HPDE6-E6E7 (cell line): ENCODE measurements around the gene MLEC.

Experiments
- DNase-seq: peaks from one replicate; pipeline ENCODE4 v3.0.0; 2011; ENCODE audit warnings: missing footprints; ENCODE audit errors: extremely low spot score

MLEC gene

DNA sequence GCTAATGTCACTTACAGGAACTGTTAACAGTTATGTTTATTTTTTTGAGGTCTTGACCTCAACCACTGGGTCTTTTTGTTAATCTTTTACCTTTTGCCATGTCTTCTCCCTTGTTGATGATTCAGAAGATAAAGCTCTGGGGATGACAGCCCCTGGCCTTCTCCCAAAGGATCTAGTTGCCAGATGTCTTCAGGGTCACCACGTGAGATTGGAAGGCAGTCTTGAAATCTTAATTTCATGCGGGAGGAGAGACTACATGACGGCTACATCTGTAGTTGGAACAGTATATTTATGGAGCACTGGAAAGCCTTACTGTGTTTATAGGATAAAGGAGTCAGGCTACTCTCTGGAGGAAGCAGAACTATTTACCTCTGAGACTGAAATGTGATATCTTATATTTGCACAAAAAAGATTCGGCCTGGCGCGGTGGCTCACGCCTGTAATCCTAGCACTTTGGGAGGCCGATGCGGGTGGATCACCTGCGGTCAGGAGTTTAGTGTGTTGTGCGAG, 5.6 kb downstream of the MLEC start:
- no peak for DNase-seq

DNA sequence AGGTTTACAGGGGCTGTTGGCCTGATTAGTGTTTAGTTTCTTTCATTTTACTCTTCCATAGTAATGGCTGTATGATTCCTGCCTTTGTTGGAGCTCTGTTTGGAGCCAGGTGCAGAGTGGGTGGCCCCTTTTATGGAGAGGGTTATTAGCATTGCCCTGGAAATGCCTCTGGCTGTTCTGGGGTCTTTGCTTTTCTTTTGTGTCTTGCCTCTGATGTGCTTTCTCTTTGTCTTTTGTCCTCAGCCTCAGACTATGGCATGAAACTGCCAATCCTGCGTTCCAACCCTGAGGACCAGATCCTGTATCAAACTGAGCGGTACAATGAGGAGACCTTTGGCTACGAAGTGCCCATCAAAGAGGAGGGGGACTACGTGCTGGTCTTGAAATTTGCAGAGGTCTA, 6.9 kb downstream of the MLEC start:
- no peak for DNase-seq

DNA sequence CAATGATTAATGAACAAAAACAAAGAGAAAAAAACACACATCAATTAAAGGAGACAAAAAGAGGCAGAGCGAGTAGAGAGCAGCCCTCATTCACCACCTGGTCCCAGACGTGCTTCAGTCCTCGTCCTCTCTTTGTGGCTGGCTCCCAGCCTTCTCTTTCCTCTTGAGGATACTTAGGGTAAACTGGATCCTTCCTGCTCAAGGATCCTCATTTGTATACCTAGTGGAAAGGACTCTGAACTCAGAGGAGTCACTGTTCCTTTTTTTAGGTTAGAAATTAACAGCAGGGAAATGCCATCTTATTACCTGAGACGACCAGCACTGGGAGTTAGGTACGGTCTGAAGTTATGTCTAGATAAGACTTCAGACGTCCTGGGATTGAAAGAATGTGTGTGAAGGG, 9.7 kb downstream of the MLEC start:
- no peak for DNase-seq

DNA sequence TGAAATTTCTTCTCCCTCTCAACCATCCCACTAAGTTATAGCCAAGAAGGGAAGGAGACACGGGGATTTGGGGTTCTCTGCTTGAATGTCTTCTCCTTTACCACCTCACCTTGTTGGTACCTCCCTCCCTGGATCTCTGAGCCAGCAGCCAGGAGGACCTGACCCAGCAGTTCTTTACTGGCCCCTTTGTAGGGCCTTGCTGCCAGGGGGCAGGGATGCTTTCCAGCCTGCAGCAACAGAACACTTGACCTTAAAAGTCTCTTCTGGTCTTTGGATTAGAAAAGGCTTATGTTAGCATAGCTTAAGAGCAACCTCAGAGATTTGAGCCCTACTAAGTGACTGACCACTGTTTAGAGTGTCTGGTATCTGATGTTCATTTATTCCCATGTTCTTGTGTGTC, 10.4 kb downstream of the MLEC start:
- no peak for DNase-seq

DNA sequence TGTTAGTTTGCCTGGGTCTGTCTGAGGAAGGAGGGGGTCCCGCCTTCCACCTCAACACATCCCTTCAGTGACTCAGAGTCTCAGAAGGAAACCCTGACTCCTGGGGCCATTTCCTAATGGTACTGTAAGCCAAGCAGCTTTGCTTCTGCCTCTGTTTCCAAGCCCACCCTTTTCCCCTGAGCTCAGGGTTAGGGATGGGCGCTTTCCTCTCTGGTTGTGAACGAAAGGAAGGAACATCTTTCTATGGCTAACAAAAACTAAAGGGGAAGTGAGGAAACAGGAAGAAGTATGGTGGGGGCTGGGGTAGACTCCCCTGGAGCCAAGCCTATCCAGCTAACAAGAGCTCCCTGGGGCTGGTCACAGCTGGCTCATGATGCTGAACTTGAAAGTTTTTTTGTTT, 11.7 kb downstream of the MLEC start:
- no peak for DNase-seq

DNA sequence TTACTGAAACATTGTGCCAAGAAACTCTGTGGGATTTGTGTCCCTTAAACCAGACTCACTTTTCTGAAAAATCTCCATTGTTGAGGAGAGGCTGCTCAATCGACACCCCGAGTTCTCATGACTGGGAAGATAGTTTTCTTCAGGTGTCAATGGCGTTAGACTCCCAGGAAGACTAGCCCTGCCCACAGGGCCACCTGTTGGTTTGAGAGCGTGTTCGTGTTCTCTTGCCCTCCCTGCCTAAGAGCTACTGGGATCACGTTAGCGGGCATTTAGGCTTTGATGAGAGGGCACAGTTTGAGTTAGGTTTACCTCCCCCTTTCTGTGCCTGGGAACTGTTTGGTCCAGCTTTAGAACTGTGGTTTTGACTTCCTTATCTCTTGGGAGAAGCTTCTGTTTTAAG, 12.6 kb downstream of the MLEC start:
- no peak for DNase-seq

DNA sequence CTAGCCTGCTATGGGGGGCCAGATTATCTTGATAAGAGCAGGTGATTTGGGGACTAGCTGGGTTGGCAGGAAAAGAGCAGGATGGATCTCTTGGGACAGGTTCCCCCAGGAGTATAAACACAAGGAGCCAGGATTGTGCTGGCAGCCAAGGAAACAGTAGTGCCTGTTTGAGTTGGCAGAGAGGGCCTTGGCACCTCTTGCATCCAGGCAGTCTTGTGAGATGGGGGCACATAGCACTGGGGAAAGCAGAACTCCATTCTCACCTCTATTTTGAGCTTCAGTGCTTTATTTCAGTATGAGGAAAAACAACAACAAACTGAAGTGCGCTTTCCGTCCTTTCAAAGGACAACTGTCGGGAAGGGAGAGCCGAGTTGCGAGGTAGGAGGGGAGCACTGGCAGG, 13.9 kb downstream of the MLEC start:
- DNase-seq: no peak

DNA sequence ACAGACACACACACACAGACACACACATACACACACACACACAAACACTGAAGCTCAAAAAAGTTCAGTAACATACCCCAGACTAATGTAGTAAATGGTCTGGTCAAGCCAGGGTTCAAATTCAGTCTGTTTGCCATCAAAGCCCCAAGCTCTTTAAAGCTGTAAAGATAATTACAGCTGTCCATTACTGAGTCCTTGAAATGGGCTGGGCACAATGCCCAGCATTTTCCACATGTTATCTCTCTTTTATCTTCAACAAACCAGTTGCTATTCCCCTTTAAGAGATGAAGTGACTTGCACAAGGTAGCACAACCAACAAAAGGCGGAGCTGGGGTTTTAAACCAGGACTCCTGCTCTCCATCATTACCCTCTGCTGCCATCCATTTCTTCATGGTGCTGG, 15.7 kb downstream of the MLEC start:
- no peak for DNase-seq

DNA sequence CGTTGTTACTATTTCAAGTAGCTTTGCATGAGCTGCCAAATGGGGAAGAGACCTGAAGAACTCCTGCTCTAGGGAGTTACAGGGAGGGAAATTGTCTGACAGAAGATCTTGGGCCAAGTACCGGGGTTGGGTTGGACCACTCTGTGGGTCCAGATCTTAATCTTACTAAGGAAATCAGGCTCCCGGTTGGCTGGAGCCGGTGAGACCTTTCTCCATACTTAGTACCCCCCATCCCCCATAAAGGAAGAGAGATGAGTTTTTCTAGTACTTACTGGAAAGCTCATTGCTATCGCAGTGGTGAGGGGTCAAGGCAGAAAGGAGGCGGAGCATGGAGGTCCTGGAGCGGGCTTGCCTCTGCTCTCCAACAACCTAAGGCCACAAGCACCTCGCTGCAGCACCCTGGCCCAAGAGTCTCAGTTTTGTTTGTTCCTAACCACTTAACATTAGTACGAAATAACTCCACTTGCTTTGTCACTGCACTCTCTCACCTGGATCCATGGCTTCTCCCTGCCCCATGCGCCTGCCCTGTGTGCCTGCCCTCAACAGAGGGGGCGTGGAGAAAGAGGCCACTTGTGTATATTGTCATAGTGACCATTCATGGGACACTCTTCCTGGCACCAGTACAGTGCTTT, 16.5 kb downstream of the MLEC start:
- no peak for DNase-seq

DNA sequence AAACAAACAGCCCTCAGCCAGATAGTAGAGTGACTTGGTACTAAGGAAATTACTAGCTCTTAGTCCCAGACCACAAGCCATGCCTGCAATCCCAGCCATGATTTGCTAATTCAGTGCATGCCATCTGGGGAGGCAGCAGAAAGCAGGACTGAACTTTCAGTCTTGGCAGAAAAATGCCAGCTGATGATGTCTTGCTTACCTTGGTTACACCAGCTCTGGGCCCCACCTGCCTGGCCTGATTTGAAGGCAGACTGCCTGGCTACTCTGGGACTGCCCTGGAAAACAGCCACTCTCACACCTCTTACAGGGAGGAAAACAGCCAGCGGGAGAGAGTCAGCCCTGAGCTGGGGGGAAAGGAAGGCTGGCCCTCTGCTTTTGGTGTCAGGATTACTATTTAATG, 18.7 kb downstream of the MLEC start:
- DNase-seq: no peak

DNA sequence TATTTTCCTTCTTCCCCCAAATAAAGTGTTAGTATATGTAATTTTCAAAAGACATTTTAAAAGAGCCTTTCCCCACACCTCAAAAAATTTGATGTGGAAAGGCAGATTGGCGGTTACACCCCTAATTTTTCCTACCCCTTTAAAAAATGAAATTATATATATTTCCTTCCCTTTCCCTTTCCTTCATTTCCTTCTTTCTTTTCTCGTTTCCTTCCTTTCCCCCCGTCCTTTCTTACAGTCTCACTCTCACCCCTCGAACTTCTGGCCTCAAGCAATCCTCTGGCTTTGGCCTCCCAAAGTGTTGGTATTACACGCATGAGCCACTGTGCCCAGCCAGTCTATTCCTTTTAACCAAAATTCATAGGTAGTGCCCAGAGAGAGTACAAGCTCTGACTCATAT, 19.1 kb downstream of the MLEC start:
- DNase-seq: no peak

DNA sequence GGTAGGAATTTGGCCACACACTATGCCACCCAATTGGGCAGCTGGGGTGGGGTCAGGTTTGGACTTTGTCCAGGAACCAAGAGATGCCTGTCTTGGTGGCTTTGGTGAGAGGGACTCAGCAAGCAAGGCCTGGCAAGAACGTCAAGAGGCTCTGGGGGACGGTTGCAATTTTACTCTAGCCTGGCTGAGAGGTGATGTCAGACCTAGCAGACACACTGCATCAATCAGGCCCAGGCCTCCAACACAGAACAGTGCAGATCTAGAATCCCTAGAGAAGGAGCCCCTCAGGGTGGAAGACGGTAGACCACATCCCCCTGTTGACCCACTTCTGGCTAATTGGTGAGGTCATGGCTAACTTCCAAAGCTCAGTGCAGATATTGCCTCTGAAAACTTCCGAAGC, 21.7 kb downstream of the MLEC start:
- no peak for DNase-seq

DNA sequence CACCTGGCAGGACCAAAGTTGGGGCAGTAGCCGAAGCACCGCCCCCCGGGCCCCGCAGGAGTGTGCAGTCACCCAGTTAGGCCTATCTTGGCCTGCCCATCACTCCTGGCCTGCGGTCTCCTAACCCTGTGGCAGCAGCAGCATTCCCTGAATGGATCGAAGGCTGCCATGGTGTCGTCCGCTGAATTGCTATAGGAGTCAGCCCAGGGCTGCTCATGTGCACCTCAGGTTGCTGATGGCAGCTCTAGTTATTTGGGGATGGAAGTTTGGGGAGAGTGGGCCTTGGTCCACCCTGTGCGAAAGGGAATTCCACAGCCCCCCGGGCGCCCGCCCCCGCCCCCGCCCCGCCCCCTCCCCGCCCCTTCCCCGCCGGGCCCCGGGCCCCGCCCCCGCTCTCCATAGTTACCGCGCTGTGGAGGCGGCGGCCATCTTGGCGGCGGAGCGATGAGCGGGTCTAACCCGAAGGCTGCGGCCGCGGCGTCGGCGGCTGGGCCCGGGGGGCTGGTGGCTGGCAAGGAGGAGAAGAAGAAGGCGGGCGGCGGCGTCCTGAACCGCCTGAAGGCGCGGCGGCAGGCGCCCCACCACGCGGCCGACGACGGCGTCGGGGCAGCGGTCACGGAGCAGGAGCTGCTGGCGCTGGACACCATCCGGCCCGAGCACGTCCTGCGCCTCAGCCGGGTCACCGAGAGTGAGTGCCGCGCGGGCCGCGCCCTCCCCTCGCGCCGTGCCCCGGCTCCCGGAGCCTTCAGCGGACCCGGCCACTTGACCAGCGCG, 23.3 kb downstream of the MLEC start, which contains the start of gene UNC119B:
TSS of gene UNC119B (plus strand) at position 428 of the 774 bp plus-strand sequence. CDS start at position 445, 17 bp downstream.
- DNase-seq: no peak

DNA sequence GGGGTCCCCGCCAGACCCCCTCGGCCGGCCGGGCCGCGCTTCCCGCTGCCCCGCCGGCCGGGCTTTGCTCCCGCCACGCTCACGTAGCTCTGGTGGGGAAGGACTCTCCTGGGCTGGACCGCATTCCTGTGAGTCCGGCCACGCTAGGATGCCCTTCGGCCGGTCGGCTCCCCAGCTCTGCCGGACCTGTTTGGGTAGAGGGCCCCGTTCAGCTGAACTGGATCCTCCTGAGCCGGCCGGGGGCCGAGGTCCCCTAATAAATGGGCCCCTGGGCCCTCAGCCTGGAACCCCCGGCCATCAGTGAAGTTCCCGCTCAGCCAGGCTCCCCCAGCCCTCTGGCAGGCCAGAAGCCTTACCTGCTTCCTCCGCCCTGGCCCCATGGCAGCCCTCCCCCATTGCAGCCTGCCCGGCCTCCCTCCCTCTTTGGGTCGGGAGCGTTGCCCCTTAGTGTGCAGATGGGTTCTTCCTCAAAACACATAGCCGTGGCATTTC, 23.9 kb downstream of the MLEC start:
- DNase-seq: no peak

DNA sequence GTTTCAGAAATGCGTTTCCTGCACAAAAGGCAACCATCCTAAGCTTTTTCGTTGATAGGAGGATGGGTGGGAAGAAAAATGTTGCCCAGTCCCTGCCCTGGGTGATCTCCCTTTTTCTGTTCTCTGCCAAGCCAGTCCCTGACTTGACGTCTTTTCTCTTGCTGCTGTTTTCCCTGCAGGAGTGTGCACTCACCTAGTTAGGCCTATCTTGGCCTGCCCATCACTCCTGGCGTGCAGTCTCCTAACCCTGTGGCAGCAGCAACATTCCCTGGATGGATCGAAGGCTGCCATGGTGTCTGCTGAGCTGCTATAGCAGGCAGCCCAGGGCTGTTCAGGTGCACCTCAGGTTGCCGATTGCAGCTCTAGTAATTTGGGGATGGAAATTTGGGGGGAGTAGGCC, 24.5 kb downstream of the MLEC start:
- no peak for DNase-seq

DNA sequence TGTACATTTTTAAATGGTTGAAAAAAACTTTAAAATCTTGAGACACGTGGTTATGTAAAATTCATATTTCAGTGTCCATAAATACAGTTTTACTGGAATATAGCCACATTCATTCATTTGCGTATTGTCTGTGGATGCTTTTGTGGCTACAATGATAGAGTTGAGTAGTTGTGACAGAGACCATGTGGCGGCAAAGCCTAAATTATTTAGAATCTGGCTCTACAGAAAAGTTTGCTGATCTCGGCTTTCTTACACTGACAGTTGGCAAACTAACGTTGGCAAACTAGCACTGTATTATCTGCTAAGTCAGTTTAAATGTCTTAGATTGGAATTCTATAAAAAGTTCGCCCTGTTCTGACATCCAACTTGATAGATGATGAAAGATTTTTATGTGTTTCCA, 25.7 kb downstream of the MLEC start:
- no peak for DNase-seq

DNA sequence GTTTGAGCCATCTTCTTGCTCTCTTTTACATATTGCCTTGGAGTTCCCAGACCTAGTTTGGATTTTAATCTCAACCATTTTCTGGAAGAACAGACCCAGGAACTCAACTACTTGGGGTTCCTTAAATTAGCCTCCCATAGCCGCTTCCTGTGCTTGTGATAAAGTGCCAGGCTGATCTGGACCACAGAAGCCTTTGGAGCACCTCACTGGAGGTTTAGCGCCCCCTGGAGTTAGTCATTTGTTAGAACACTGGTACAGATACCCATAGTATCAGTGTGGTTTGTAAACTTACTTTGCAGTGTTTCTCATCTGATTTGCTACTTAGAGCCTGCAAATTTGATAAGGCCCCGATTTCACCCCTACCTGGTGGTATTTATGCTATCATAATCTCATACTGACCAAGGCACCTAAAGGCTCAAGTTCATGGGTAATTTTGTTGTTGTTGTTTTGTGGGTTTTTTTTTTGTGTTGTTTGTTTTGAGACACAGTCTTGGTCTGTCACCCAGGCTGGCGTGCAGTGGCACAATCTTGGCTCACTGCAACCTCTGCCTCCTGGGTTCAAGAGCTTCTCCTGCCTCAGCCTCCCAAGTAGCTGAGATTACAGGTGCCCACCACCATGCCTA, 27.0 kb downstream of the MLEC start:
- peak; percentile 71 for DNase-seq

DNA sequence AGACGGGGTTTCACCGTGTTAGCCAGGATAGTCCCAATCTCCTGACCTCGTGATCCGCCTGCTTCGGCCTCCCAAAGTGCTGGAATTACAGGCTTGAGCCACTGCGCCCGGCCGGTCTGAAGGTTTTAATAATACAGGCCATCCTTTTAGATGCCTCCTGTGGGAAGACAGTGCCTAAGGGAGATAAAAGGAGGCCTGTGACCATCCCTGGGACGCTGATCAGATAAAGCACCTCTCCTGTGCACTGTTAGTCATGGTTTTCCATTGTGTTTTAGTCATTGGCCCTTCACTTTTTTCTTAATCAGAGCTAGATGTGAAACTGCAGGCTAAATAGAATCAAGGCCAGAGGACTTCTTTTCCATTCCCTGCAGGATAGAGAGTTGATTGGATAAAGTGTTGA, 31.1 kb downstream of the MLEC start:
- no peak for DNase-seq

DNA sequence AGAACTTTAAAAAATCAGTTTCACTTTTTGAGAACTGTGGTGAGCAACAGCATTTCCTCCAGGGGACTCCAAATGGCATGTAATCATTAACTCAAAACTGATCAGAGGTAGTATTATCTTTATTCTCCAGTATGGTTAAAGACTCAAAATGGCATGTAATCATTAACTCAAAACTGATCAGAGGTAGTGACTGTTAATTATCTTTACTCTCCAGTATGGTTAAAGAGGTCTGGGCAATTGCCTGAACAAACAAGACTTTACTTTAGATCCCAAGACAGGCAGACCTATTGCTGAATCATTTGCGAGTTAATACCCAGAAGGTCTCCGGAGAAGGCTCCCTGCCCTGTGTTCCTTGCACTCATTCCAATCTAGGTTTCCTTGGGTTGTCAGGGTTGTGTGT, 32.1 kb downstream of the MLEC start:
- DNase-seq: no peak

DNA sequence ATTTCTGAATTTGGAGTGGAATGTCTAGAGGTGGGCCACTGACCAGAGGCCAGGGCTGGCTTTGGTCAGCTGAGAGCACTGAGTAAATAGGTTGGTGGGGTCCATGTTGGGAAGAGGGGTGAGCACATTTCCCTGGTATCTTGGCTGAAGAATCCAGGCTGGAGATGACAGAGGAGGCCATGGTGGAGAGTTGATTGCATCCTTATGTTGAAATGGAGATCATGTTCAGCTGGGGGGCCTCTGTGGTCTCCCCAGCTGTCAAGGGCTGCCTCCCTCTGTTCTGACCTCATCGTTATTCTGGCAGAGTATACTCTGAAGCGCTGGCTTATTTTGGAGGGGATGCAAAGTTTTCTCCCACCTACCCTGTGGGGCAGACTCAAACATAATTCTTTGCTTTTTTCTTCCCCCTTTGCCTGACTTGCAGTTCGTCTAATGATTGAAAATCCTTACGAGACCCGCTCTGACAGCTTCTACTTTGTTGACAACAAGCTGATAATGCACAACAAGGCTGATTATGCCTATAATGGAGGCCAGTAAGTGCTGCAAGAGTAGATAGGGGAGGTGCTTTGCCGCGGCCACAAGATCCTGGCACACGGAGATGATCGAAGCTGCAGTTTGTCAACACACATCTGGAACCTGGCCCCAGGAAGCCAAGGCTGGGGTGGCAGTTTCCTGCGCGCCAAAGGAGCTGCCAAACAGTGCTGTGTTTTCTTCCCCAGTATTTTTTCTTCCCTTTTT, 32.7 kb downstream of the MLEC start:
- no peak for DNase-seq

DNA sequence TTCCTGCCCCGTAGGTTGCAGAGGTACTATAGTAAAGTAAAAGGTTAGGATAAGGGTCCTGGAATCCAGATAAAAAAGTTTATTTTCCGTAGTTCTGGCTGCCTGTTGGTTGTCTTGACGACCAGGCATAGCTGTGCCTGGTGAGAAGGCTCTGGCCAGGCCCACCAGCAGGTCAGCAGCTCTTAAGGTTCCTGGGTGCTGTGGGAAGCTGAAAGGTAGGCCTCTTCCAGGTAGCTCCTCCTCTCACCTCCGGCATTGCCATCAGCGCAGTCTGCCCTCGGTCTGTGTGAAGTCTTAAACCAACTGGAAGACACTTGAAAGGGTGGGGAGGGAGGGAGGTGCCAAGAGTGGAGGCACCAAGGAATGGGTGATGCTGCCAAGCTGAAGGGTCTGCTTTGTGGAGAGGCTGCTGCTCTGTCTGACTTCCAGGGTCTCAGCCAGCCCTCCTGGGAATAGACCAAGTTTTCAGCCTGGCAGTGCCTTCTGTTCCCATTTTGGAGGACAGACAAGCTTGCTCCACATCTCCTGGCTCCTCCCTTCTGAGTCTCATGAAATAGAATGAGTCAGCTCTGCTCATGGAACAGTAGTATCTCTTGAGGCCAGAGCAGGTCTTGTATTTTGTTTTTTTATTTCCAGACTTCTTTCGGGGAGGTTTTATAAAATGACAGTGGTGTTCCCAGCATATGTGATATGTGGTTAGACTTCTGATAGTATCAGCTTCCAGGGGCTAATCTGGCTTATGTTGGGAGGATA, 33.5 kb downstream of the MLEC start:
- no peak for DNase-seq
